T47D (cell line): ENCODE data around the gene VWA8.
A peak's percentile ranks its signal among the peaks of the same experiment; 100 is the strongest.
"Not testable (repeated sequence)": the region's sequence is repeated elsewhere in the genome, so short reads cannot be mapped to it uniquely, and the experiment has no call there.

Source experiments
- DNase-seq, 2 experiments: peaks; one replicate each; pipeline versions ENCODE4 v3.0.0 to v3.0.0-alpha.2; 2011 to 2012; ENCODE audit warnings: low read depth in 1 of 2, low spot score in 1 of 2
- JUND ChIP-seq: IDR thresholded peaks from 2 replicates; pipeline ENCODE4 v1.6.1; 2012; ENCODE audit warnings: low read depth
- in situ Hi-C: cut with HindIII; loops from 2 replicates; pipeline ENCODE4 v1.10.0; 2016; ENCODE audit warnings: low sequenced_read_pairs, low pct_unique_long_range_greater_than_20kb

VWA8 gene

DNA sequence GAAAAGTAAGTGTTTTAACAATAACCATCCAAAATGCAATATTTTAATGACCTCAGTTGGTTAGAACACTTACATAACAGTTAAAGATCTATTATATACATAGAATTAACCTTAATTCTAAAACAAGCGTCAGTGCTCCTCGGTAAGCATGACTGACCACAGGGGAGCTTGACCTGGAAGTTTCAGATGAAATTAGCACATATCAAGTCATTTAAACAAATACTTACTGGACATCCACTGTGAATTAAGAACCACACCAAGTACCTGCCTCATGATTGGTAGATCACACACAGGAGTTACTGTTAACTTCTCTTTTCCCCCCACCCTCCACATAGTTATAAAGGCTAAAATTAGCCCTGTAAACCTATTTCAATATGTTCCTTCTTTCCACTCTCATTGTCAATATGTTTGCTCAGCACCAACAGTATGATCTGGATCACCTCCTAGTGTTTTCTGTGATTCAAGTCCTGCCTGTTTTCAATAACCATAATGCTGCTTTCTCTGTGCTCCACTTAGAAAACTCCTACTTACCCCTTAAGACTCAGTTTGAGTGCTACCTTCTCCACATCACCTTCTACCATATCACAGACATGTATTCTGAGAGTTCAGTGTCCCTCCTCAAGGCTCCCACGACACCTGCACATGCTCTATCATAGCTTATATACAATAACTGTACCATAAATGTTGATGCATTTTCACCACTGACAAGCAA lies 209.0 kb downstream of the VWA8 start:
- in situ Hi-C loops: no loop called here

DNA sequence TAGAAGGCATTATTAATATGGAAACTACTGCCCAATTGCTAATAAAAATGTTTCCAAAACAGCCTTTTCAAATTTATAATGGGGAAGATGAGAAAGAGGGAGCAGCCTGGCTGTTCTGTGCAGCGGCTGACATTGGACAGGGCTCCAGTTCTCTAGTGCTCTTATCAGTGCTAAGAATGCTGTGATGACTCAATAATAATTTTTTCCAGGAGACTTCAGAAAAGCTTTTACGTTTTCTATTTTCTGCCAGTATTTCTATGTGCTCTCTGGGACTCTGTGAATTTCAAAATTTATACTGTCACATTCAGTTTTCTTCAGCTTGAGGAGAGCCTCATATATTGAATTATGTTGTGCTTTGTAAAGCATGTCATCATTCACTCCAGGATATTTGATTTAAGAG lies 209.6 kb downstream of the VWA8 start:
- TF ChIP-seq JUND: no peak
- in situ Hi-C loops: no loop called here
- DNase-seq: no peak

More for the DNA sequence above, 209.0 kb downstream of the VWA8 start:
- DNase-seq: peak in 1 of 2 experiments; percentile 40
- no peak for TF ChIP-seq JUND

DNA sequence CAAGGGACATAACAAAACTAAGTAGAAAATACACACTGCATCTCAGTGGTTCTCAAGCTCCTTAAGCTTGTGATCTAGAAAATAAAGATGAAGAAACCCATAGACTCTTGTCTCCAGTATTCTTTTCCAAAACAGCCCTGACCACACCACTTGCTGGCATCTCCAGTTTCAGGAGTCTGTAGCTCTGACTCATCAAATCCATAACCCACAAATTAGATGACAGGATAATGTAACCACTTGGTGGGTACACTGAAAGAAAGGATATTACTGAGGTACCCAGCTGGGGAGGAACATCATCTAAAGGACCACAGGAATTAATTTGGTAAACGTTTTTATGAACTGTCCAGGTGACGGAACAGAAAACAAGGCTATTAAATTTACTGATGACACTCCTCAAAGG lies 214.7 kb downstream of the VWA8 start:
- in situ Hi-C loops: no loop called here
- TF ChIP-seq JUND: no peak
- no peak for DNase-seq

DNA sequence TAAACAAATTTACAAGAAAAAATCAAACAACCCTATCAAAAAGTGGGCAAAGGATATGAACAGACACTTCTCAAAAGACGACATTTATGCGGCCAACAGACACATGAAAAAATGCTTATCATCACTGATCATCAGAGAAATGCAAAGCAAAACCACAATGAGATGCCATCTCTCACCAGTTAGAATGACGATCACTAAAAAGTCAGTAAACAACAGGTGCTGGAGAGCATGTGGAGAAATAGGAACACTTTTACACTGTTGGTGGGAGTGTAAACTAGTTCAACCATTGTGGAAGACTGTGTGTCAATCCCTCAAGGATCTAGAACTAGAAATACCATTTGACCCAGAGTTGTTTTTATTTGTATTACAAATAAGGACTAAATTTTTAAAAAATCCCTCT lies 215.4 kb downstream of the VWA8 start:
- in situ Hi-C loops, DNase-seq: not testable (repeated sequence)

DNA sequence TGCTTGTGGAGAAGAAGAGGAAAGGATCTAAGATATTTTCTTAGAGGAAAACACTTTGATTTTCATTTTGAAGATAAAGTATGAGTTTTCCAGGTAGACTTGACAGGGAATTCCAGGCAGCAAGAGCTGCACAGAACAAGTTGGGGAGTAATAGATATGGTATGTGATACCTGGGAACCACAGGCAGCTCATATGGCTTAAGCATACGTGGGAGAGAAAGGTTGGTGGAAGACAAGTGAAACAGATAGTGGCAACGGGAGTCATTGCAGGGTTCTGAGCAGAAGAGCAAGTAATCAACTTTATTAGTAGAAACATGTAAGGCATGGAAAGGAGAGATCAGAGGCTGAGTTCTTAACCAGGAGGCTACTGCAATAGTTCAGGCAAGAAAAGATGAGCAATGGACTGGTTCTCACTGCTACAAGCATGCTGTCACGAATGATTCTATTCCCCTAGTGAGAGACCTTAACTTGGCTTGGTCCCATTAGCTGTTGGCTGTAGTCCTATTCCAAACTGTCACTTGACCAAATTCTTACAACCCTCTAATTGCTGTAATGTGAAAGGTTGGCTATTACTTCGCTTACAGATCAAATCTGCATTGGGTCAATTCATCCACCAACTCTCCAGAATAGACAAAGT lies 217.9 kb downstream of the VWA8 start:
- DNase-seq: no peak
- in situ Hi-C loops: no loop called here
- TF ChIP-seq JUND: no peak

DNA sequence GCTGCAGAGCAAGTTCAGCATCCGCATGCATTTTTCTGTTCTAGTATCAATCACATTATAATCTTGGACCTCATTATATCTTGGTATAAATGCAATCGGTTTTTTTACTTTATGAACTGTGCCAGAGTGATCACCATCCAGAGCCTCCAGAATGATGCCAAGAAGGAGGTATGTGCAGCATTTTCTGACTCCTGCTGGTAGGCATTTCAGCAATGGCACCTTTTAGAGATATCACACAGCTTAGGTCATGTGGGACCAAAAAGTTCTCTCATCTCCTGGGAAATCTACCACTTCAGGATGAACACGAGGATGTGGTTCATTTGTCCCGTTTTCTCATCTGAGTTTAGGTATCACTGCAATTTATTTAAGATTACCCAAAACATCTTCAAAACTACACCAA lies 220.4 kb downstream of the VWA8 start:
- TF ChIP-seq JUND: no peak
- DNase-seq: no peak
- in situ Hi-C loops: no loop called here

DNA sequence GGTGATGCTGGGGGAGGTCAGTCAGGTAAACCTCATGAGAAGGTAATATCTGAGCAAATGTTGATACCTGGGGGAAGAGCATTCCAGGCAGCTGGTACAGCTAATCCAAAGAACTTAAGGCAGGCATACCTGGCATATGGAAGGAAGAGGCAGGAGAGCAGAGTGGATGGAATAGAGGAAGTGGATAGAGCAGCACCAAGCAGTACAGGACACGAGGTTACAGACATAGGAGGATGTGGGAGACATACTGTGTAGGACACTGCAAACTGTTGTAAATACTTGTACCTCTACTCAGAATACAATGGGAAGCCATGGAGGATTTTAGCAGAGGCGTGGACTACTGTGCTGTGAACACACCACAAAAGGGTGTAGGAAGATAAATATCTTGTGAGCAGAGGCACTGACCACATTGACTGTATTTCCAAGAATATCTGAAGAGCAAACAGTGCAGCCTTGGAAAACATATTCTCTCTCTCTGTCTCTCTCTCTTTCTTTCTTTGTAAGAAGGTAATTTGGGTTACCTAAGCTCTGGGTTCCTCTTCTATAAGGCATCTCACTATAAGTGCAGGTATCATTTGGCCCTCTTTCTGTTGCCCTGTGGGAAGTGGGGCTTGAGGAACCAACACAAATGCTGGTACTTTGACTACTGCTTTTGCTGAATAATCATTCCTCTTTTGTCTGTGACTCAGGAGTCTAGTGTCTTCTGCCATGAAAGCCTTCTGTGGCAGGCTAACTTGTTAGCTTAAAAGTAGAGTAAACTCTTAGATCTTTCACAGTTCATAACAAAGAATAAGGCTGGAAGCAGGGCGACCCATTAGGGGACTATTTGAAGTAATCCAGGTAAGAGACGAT lies 238.0 kb downstream of the VWA8 start:
- TF ChIP-seq JUND: no peak
- in situ Hi-C loops: no loop called here
- no peak for DNase-seq

DNA sequence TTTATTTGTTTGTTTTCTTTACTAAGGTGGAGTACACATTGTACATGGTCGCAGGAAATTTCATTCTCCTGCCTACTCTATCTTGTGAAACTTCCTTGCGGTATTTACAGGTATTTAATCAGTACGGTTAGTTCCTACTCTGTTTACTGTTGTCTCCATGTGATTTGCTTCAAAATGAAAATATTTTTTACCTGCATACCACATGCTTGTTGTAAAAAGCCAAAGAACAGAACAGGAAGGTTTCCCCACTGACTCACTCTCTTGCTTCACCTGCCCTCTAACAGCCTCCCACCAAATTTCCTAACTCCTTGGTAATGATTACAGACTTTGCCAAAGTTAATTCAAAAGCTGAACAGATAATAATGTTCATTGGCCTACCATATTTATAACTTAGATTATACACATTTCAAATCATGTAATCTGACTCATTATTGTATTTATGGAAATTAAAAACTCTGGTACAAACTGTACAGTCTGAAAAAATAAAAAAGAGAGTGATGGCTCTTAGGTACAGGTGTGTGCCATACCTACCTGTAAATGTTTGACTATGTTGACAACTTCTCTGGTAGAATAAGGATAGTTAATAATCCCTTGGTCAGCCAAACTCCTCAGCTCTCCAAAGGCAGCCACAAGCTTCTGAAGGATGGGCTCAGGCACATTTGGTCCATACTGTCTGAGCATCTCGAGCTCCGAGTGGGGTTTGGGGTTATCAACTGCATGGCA lies 239.9 kb downstream of the VWA8 start:
- in situ Hi-C loops: no loop called here
- TF ChIP-seq JUND: no peak
- no peak for DNase-seq

DNA sequence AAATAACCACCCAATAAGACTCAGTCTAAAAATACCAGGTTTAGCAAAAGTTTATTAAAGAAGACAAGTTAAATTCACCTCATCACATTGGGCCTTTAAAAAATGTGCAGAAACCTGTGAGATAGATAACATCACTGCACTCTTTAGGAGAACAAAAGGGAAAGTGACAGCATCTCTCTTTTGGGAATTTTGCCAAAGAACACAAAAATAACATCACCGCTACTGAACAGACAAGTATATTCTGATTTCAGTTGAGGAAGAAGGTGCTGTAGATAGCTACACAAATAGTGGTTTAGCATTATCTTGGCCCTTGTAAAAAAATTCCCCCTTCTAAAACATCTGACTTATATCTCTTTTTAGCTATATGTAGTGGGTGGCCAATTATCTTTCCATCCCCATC lies 244.7 kb downstream of the VWA8 start:
- in situ Hi-C loops: no loop called here
- no peak for TF ChIP-seq JUND
- DNase-seq: peak in 1 of 2 experiments; percentile 12

DNA sequence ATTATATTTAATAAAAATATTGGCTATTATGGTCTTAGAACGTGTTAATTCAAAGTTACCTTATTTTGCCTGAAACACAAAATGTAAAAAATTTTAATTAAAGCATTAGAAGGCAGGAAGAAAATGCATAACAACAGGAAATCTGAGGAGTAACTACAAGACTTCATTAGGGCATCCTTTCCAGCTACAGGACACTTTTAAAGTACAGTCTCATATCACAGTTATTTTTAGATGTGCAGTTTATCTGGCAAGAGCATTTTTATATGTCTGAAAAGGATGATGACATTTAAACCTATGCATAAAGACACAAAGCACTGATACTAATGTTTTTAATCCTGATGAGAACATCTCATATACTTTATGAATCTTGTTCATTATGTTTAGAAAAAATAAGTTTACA lies 247.5 kb downstream of the VWA8 start:
- in situ Hi-C loops: no loop called here
- TF ChIP-seq JUND: no peak
- DNase-seq: no peak

DNA sequence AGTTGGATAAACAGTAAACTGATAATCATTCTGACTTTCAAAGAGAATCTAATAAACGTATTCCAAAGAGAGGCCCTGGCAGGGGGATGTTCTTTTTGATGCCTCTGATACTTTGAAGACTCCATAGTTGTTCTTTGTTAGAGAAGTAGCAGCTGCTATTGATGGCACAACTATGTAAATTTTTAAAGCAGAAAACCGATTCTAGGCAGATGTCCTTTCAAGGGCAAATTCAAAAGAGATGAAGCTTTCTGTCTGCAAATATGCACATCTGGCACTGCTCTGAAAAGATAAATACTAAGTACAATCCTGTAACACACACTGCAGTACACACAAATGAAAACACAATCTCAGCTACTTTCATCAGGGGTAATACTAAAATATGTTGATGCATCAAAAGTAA lies 250.1 kb downstream of the VWA8 start:
- TF ChIP-seq JUND: no peak

DNA sequence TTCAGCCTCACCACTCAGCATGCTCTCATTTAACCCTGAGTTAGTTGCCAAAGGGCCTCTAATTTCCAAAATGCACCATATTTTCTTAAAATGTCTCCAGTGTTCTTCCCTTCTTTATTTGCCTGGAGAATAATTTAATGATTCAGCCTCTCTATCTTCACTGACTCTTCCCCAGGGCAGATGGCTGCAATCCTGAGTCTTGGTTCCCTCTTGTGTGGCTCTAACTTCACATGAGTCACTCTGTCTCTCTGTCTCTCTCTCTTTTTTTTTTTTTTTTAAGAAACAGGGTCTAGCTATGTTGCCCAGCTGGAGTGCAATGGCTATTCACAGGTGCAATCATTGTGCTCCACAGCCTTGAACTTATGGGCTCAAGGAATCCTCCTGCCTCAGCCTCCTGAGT lies 251.4 kb downstream of the VWA8 start:
- DNase-seq: no peak
- in situ Hi-C loops: no loop called here
- TF ChIP-seq JUND: no peak

More for the DNA sequence above, 250.1 kb downstream of the VWA8 start:
- DNase-seq: no peak
- in situ Hi-C loops: no loop called here

DNA sequence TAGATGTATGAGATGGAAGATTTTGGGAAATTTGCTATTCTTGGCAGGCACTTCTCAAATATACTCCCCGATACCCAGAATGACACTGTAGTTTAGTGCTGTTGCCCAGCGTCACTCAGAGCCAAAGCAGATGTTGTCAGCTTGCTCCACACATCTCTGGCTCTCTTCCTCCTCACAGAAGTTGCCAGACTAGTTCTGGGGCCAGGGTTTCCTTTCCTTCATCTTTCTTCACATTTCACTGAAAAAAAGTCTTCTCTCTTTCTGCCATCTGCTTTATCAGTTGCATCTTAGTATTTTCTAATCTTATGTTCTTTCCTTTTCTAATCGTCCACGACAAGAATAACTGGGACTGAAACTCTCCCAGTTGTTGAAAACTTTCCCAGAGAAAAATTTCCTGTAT lies 252.2 kb downstream of the VWA8 start:
- TF ChIP-seq JUND: no peak
- peak in 1 of 2 experiments; percentile 5 for DNase-seq
- in situ Hi-C loops: no loop called here
